Heart left ventricle (tissue), 16 donors: ENCODE data around the gene CNPY1. TPM values are rescaled to one million over a fixed set of nuclear protein-coding genes. Genes with fewer than 3 reads are reported as not detected.
A peak's percentile ranks its signal among the peaks of the same experiment; 100 is the strongest.

Source experiments
- ATAC-seq, 4 donors: fragments of 200-7000 bp; cut with Tn5 transposase; one replicate each; pipeline ENCODE4 v1.9.1; 2020 to 2022; ENCODE audit warnings: moderate library complexity in 4 of 4, mild to moderate bottlenecking in 3 of 4, moderate number of reproducible peaks in 1 of 4
- DNase-seq, 5 donors: peaks; one replicate each; pipeline ENCODE4 v3.0.0-alpha.2; 2020
- H3K27ac ChIP-seq, 12 donors: fragments of 200-600 bp; sonication (generic) in 4 of 12; one replicate each; pipeline versions ENCODE4 v1.5.0 to v1.8.0; 2016 to 2022; ENCODE audit warnings: mild to moderate bottlenecking in 2 of 12
- H3K27me3 ChIP-seq, 9 donors: fragments of 200-600 bp; sonication (generic) in 2 of 9; one replicate each; pipeline versions ENCODE4 v1.5.1 to v1.8.0; 2016 to 2022; ENCODE audit warnings: mild to moderate bottlenecking in 3 of 9
- H3K36me3 ChIP-seq, 9 donors: fragments of 200-600 bp; sonication (generic) in 2 of 9; one replicate each; pipeline versions ENCODE4 v1.5.0 to v1.8.0; 2018 to 2022; ENCODE audit warnings: mild to moderate bottlenecking in 2 of 9
- H3K4me1 ChIP-seq, 12 donors: fragments of 200-600 bp; sonication (generic) in 4 of 12; one replicate each; pipeline versions ENCODE4 v1.5.0 to v1.8.0; 2016 to 2022; ENCODE audit warnings: mild to moderate bottlenecking in 3 of 12
- H3K4me3 ChIP-seq, 12 donors: fragments of 200-600 bp; sonication (generic) in 4 of 12; one replicate each; pipeline versions ENCODE4 v1.5.0 to v1.8.0; 2017 to 2022; ENCODE audit warnings: mild to moderate bottlenecking in 9 of 12, moderate library complexity in 4 of 12
- H3K9me3 ChIP-seq, 12 donors: fragments of 200-600 bp; sonication (generic) in 4 of 12; one replicate each; pipeline versions ENCODE4 v1.5.0 to v1.8.0; 2016 to 2022; ENCODE audit warnings: mild to moderate bottlenecking in 1 of 12
- CTCF ChIP-seq, 12 donors: fragments of 200-600 bp; sonication (generic) in 4 of 12; IDR thresholded peaks; one replicate each; pipeline versions ENCODE4 v1.5.0 to v1.8.0; 2018 to 2022; ENCODE audit warnings: antibody characterized with exemption in 12 of 12, mild to moderate bottlenecking in 5 of 12
- POLR2A ChIP-seq, 2 donors: fragments of 450-650 bp; IDR thresholded peaks; one replicate each; pipeline ENCODE4 v1.6.1; 2017; ENCODE audit warnings: antibody characterized with exemption in 2 of 2, mild to moderate bottlenecking in 2 of 2, moderate library complexity in 2 of 2
- WGBS, 4 donors: extraction: QIAGEN DNeasy Blood & Tissue Kit in 2 of 4; methylation state at CpG; one replicate each; pipeline versions ENCODE4 v1.1.5 to v1.1.7; 2013 to 2018; 5-methylcytosine and 5-hydroxymethylcytosine counted together
- intact Hi-C, 10 donors: fragments of 100-400 bp; cut with DNase I; formaldehyde crosslinking; loops; one replicate each; pipeline versions ENCODE4 v1.11.1 to v1.14.2; 2022
- polyA plus RNA-seq, 2 donors: library from polyadenylated mRNA; stranded (reverse); fragments of 200-250 nt; gene quantifications; one replicate each; pipeline ENCODE4 v1.2.3, GENCODE V29; 2013
- total RNA-seq, 9 donors: library from RNA; depleted of rRNA in 2 of 9; stranded (reverse); fragments of >200 nt in 2 of 9; fragmentation: NEBNext Ultra II Directional in 3 of 9; extraction: Animal tissue kit (Norgen Biotek cat#: 25700) in 3 of 9; gene quantifications; one replicate each; pipeline versions ENCODE4 v1.1.0 to v1.2.4, GENCODE V29; 2016 to 2023
- donor health status: ischemic (EF 13 %, LVEDD 7.1; RV severe dilation, severe dysfunction).
- donor health status: healthy with polysubstance abuse.
- donor health status: DM: no; HTN: yes; CAD: no.
- donor health status: DM: no; HTN: no; CAD: no.
- donor health status: ischemic (EF 25% LVEDD 6.9; RV normal size, moderate dysfunction).
- donor health status: ischemic (EF 25% LVEDD 5.7; RV mildly dilated, moderate dysfunction).
- donor health status: healthy.
- donor health status: DM: yes; HTN: yes; CAD: no.
- donor health status: ischemic (EF 35%, LVEDD 5.7; RV mildly dilated, moderate dysfunction).
- donor health status: nonischemic (EF 11% LVEDD 7.7; RV severe dilation, severe dysfunction).
- donor health status: DM: yes; HTN: yes; CAD: no.
- donor health status: PGD.
- donor health status: ischemic (EF 29% LVEDD 5.4; RV normal size, mild dysfunction).
- donor health status: nonischemic (EF 23%, LVEDD 6.1; RV moderate dilation, normal function).

Gene CNPY1
- total and polyA plus RNA-seq, 11 donors = not detected

GRCh38 chr7:155553871-155554270 is 7.5 kb upstream of the CNPY1 start:
- Histone ChIP-seq H3K4me1 (peaks cover 0 to 4% (median 0%) of the 10 kb centered on the region in 12 donors), H3K4me3 (no peak overlapping the region), H3K36me3 (no peaks in the 10 kb centered on the region), H3K9me3 (peaks cover 0 to 4% (median 0%) of the 10 kb centered on the region in 12 donors), H3K27me3 (peaks cover 0 to 27% (median 0%) of the 10 kb centered on the region in 9 donors), H3K27ac (no peak overlapping the region)
- WGBS, 4 donors = 83 to 90% (median 86%) methylated on average over 3 of the region's 3 CpGs
- no peak for TF ChIP-seq POLR2A (IDR thresholded peaks at IDR 0.05)
- ATAC-seq (no peak), DNase-seq (peak in 1 of 5 donors; percentile 35)
- intact Hi-C loops = loop anchor here in 2 of 10 donors (10.0 kb wide), 2 partner anchors 139 to 941 kb away; no protein-coding TSS in a partner anchor

GRCh38 chr7:155551785-155552611 is 5.6 kb upstream of the CNPY1 start:
- WGBS, 4 donors = 74 to 84% (median 81%) methylated on average over 15 of the region's 15 CpGs

GRCh38 chr7:155550916-155551315 is 4.6 kb upstream of the CNPY1 start:
- no peak for ATAC-seq
- H3K4me1 ChIP-seq = no peaks in the 10 kb centered on the region
- TF ChIP-seq CTCF (IDR thresholded peaks at IDR 0.05) (no peak), POLR2A (IDR thresholded peaks at IDR 0.05) (no peak)
- H3K9me3 ChIP-seq = peaks cover 0 to 4% (median 0%) of the 10 kb centered on the region in 12 donors
- no peak overlapping the region for H3K4me3 ChIP-seq
- H3K27me3 ChIP-seq = peaks cover 0 to 28% (median 0%) of the 10 kb centered on the region in 9 donors
- DNase-seq = peak in 1 of 5 donors; percentile 39
- intact Hi-C loops = loop anchor here in 2 of 10 donors (10.0 kb wide), 2 partner anchors 136 to 944 kb away; no protein-coding TSS in a partner anchor
- WGBS, 4 donors = 81 to 94% (median 89%) methylated on average over 10 to 12 of the region's 12 CpGs
- no peak overlapping the region for H3K27ac ChIP-seq
- no peaks in the 10 kb centered on the region for H3K36me3 ChIP-seq

More at GRCh38 chr7:155551785-155552611, 5.6 kb upstream of the CNPY1 start:
- Histone ChIP-seq H3K4me1 (peaks cover 0 to 4% (median 0%) of the 10 kb centered on the region in 12 donors), H3K27me3 (peaks cover 0 to 28% (median 0%) of the 10 kb centered on the region in 9 donors), H3K4me3 (no peak overlapping the region), H3K27ac (no peak overlapping the region), H3K36me3 (no peaks in the 10 kb centered on the region), H3K9me3 (peaks cover 0 to 4% (median 0%) of the 10 kb centered on the region in 12 donors)
- intact Hi-C loops = loop anchor here in 2 of 10 donors (10.0 kb wide), 2 partner anchors 137 to 943 kb away; no protein-coding TSS in a partner anchor
- ATAC-seq (no peak), DNase-seq (peak in 1 of 5 donors; percentile 25)
- TF ChIP-seq CTCF (IDR thresholded peaks at IDR 0.05) = no peak
- TF ChIP-seq POLR2A (IDR thresholded peaks at IDR 0.05) = no peak

GRCh38 chr7:155549226-155549625 is 2.9 kb upstream of the CNPY1 start:
- intact Hi-C loops = no loop called here
- ATAC-seq (no peak), DNase-seq (no peak)
- H3K9me3 ChIP-seq = peaks cover 0 to 4% (median 0%) of the 10 kb centered on the region in 12 donors
- H3K4me3 ChIP-seq = no peak overlapping the region
- no peak overlapping the region for H3K27ac ChIP-seq
- H3K4me1 ChIP-seq = no peaks in the 10 kb centered on the region
- 86 to 91% (median 88%) methylated on average over 10 of the region's 10 CpGs for WGBS, 4 donors
- peaks cover 0 to 33% (median 0%) of the 10 kb centered on the region in 9 donors for H3K27me3 ChIP-seq
- TF ChIP-seq POLR2A (IDR thresholded peaks at IDR 0.05) (no peak), CTCF (IDR thresholded peaks at IDR 0.05) (no peak)
- no peaks in the 10 kb centered on the region for H3K36me3 ChIP-seq
